Epidermal melanocyte (primary cell): Measurements from ENCODE around the gene MOB2.

Experiments
- DNase-seq: peaks from one replicate; pipeline ENCODE4 v3.0.0; 2011; ENCODE audit warnings: low spot score; ENCODE audit not compliant: insufficient read length

MOB2 gene

DNA sequence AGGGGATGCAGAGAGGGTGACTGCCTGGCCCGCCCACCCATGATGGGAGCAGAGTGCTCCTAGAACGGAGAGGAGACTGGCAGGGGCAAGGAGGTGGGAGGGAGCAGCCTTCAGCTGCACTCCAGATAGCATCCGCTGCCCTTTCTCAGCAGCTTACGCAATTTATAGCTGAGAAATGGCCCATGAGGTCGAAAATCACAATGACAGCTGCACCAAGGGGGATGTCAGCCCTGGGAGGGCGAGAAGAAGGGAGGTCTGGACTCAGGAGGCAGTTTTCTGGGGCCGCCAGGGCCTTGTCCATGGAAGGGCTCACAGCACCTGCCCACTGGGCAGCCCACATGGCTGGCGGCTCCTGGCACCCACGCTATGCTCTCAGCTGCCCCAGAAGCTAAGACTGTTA, 17.6 kb upstream of the MOB2 start:
- no peak for DNase-seq

GRCh38 chr11:1503708-1504104, 17.1 kb upstream of the MOB2 start:
- DNase-seq, result no peak

DNA sequence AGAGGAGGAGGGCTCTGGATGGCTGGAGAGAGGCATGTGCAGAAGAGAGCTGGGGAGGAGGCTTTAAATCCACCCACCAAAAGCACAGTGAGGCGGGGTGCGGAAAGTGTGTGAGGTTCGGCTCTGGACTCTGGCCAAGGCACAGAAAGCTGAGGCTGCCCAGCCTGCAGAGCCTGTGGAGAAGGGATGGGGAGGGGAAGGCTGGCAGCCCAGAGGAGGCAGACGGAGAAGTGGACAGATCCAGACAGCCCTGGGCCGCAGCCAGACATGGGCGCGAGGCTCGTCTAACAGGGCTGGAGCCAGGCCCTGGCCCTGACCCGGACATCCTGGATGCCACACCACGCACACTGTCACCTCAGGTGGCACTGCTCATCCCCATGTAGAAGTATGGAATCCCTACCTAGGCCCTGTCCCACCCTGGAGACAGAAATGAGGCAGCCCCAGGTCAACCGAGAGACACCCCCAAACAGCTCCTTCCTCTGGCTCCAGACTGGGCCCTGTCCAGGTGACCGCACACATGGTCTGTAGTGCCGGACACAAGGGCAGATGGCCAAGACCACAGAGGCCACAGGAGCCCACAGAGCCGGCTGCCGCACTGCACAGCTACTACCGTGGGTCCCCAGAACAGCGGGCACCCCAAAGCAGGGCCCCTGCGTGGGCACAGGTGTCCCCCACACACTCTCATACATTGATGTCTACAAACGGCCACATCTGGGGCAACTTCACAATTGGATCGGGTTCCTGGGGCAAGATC, 16.6 kb upstream of the MOB2 start:
- no peak for DNase-seq

DNA sequence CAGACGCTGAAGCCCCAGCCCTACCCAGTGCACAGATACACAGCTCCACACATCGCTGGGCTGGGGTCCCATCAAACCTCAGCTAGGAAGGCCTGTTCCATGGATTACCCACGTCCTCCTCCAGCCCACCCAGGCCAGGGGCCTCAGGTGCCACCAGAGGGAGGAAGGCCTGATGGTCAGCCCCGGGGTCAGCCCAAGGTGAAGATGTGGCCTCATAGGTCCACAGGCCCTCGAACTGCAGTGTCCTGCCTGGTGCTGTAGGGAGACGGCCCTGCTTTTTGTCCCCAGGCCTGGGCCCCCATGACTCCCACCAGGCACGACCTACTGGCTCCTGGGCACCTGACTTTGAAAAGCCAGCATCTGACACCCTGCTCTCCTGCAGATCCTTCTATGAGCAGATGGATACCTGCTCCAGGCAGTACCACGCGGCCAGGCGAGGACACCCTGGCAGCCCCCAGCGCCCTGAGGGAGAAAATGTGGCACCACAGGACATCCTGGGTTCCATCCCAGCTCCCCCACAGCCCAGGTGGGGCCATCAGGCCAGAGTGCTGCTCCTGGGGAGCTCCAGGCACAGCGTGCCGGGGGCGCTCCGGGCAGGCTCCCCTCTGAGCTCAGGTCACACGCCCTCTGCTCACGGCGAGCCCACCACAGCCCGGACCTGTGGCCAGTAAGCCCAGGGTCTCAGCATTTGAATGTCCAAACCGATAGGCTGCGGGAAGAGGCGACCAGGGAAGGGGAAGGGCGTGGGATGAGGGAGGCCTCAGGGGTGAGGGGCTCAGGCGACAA, 15.8 kb upstream of the MOB2 start:
- no peak for DNase-seq

DNA sequence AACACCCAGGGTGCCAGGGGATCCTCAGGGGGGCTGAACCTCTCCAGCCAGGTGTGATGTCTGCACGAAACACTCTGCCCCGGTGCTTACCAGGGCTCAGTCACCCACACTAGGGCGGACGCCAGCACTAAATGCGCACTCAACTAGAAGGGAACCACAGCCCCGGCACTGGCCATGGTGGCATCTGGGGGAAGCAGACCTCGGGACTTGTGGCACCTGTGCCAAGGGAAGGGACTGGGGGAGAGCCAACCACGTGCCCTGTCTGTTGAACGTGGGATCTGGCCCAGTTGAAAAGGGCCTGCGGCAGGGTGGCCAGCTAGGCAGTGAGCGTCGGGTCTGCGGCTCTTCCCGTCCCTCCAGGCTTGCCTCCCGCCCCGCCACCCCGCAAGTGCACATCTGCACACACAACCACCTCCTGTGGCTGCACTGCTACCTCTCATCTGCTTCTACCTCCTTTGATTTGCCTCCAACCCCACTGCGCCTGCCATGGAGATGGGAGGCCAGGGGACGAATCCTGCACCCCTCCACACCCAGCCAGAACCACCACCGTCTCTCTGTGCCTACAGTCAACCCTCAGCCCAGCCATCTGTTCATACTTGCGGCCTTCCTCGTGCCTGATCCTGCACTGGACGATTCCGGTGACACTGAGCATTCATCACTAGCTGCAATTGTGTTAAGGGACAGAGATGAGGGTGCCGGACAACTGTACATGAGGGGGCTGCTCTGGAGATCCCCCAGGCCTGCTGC, 15.0 kb upstream of the MOB2 start:
- DNase-seq, result no peak

DNA sequence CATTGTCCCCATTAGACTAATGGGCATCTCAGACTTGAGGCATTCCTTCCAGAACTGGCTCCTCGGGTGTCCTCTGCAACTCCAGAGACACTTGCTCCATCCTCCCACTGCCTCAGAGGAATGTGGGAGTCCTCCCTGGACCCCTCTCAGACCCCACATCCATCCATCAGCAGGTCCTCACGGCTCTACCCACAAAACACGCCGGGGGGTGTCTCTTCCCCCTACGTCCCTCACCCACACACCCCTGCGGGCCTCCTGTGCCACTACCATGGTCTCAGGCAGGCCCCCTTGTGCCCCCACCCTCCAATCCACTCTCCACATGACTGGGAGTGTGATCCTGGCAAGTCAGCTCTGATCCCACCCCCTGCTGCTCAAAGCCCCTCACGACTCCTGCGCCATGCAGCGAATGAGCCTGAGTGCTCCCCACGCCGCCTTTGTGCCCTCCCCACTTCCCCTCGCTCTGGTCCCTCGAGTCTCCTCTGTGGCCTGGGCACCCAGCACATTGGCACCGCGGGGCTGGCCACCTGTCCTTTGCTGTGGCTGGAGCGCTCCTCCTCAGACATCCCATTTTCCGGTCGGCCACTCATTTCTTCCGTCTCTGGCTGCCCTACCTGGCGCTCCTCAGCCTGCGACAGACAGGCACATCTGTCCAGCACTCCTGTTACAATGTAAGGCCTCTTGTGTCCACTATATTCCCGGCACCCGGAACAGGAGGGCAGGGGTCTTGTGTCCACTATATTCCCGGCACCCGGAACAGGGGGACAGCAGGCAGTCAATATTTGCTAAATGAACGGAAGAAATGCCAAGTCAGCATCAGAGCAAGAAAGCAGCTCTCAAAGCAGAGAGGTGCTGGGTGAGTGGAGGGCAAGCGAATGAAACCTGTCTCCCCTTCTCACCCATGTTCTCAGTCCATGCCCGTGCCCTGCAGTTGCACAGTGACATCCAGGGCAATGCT, 14.2 kb upstream of the MOB2 start:
- no peak for DNase-seq

DNA sequence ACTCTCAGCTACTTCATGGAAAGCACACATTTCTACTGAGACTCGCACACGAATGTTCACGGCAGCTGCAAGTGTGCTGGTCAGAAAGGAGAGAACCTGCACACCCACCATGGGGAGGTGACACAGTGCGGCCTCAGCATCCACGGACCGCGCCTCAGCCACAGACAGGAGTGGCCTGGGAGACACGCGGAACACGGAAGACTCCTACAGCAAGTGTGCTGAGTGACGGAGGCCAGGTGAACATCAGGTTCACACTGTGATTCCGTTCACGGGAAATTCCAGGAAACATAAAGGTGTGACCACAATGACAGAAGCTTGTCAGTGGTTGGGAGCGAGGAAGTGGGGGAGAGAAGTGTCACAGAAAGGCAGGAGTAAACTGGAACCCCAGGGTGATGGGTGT, 13.3 kb upstream of the MOB2 start:
- DNase-seq, result no peak

- no peak for DNase-seq
Observed at GRCh38 chr11:1499261-1499890, 12.8 kb upstream of the MOB2 start.

GRCh38 chr11:1498262-1498661, 11.7 kb upstream of the MOB2 start:
- no peak for DNase-seq

- no peak for DNase-seq
Observed at GRCh38 chr11:1497600-1497999, 11.0 kb upstream of the MOB2 start.

- no peak for DNase-seq
Observed at GRCh38 chr11:1496761-1497095, 10.1 kb upstream of the MOB2 start.

GRCh38 chr11:1496091-1496760, 9.6 kb upstream of the MOB2 start:
- DNase-seq, result no peak

- no peak for DNase-seq
Observed at GRCh38 chr11:1494650-1495049, 8.1 kb upstream of the MOB2 start.

- no peak for DNase-seq
Observed at GRCh38 chr11:1493650-1494244, 7.2 kb upstream of the MOB2 start.

GRCh38 chr11:1491379-1491778, 4.8 kb upstream of the MOB2 start:
- DNase-seq, result no peak

GRCh38 chr11:1490651-1491050, 4.1 kb upstream of the MOB2 start:
- no peak for DNase-seq

- no peak for DNase-seq
Observed at GRCh38 chr11:1488575-1489180, 2.1 kb upstream of the MOB2 start.

DNA sequence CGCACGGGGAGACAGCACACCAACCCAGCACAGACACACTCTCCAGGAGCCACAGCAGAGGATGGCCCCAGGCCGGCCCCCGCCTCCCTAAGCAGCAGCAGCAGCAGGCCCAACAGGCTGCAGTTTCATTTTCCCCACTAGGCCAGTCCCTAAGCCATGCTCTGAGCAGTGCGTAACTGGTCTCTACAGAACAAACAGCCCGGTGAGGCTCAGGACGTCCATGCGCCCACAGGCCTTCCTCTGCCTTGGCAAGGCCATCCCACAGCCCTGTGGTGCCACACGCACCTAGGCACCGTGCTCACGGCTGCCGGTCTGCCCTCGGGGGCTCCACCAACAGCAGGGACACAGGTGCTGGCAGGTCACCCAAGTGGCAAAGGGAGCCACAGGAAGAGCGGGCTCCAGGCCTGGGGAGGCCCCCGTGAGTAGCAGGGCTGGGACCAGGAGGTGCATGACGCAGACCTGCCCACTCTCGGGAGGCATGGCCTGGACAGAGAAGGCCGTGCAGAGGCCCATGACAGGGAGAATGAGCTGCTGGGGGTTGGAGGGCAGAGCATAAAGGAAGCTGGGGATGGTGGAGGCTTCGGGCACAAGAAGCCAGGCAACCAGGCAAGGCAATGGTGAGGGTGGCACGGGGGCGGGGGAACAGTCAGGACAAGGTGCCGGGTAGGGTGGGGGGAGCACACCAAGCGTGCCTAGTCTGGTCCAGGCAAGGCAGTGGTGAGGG, 1.4 kb upstream of the MOB2 start:
- DNase-seq, result no peak
